HUES6 (cell line): ENCODE measurements around the gene IMP4.

Experiments used
- H3K27ac ChIP-seq: 2 replicates; pipeline ENCODE4 v1.7.0; 2013; ENCODE audit warnings: low read depth, mild to moderate bottlenecking, low read length, inconsistent platforms
- H3K27me3 ChIP-seq: 2 replicates; pipeline ENCODE4 v1.6.1; 2013; ENCODE audit warnings: low read length; ENCODE audit not compliant: control insufficient read depth, insufficient read depth
- H3K36me3 ChIP-seq: 2 replicates; pipeline ENCODE4 v1.6.1; 2013; ENCODE audit warnings: low read length; ENCODE audit not compliant: control insufficient read depth, insufficient read depth
- H3K4me1 ChIP-seq: 2 replicates; pipeline ENCODE4 v1.6.1; 2013; ENCODE audit warnings: low read length; ENCODE audit not compliant: control insufficient read depth, insufficient read depth
- H3K4me3 ChIP-seq: 2 replicates; pipeline ENCODE4 v1.5.1; 2013; ENCODE audit warnings: low read depth, low read length
- H3K9ac ChIP-seq: one replicate; pipeline ENCODE4 v1.6.1; 2013; ENCODE audit warnings: mild to moderate bottlenecking, low read length
- H3K9me3 ChIP-seq: 2 replicates; pipeline ENCODE4 v1.6.1; 2013; ENCODE audit warnings: low read depth, low read length; ENCODE audit not compliant: control insufficient read depth, insufficient read depth

The IMP4 gene

GRCh38 chr2:130336877-130337734 lies 5.6 kb upstream of the IMP4 start:
- Histone ChIP-seq H3K27me3 (no peaks in the 10 kb centered on the region), H3K36me3 (peaks cover 9% of the 10 kb centered on the region), H3K4me3 (peak overlapping the region; percentile 82), H3K9ac (peak overlapping the region; percentile 37), H3K4me1 (peaks cover 11% of the 10 kb centered on the region), H3K27ac (no peak overlapping the region), H3K9me3 (no peaks in the 10 kb centered on the region)

DNA sequence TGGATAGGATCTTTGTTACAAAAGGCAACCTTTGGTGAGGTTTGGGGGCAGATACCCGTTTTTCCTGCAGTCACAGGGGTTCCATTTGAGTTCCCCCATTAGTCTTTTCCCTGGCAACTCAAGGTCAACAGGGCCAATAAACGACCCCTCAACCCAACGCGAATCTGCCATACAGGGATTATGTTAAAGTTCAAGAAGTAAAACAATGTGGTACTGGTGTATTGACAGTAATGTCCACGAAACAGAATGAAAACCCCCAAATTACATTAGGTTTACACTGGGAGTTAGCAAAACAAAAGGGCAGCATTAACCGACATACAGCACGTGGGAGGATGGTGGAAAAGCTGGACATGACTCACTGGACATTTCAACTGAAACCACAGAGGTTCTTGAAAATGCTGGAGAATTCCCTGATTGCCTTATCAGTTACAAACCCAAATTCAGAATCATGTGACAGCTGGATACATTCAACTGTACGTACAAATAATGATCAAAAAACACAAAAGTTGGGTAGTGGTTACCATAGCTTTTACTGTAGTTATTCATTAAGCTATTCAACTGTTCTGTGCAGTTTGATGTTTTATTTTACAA lies 4.9 kb upstream of the IMP4 start:
- Histone ChIP-seq H3K9ac (no peak overlapping the region), H3K4me3 (peak overlapping the region; percentile 82), H3K27ac (no peak overlapping the region), H3K36me3 (peaks cover 9% of the 10 kb centered on the region), H3K27me3 (no peaks in the 10 kb centered on the region), H3K9me3 (no peaks in the 10 kb centered on the region), H3K4me1 (peaks cover 11% of the 10 kb centered on the region)

- H3K9me3 ChIP-seq, result no peaks in the 10 kb centered on the region
- H3K27me3 ChIP-seq, result no peaks in the 10 kb centered on the region
- no peak overlapping the region for H3K9ac ChIP-seq
- peaks cover 11% of the 10 kb centered on the region for H3K4me1 ChIP-seq
- H3K4me3 ChIP-seq, result no peak overlapping the region
- H3K36me3 ChIP-seq, result peaks cover 9% of the 10 kb centered on the region
- H3K27ac ChIP-seq, result no peak overlapping the region
These were observed 3.8 kb upstream of the IMP4 start for GRCh38 chr2:130338793-130339345.

GRCh38 chr2:130339885-130340745 lies 2.6 kb upstream of the IMP4 start:
- no peaks in the 10 kb centered on the region for H3K9me3 ChIP-seq
- no peaks in the 10 kb centered on the region for H3K27me3 ChIP-seq
- no peak overlapping the region for H3K27ac ChIP-seq
- H3K9ac ChIP-seq, result no peak overlapping the region
- no peak overlapping the region for H3K4me3 ChIP-seq
- H3K4me1 ChIP-seq, result peaks cover 11% of the 10 kb centered on the region
- peaks cover 18% of the 10 kb centered on the region for H3K36me3 ChIP-seq

GRCh38 chr2:130341562-130342019 lies 1.1 kb upstream of the IMP4 start:
- no peaks in the 10 kb centered on the region for H3K27me3 ChIP-seq
- peaks cover 11% of the 10 kb centered on the region for H3K4me1 ChIP-seq
- H3K9me3 ChIP-seq, result no peaks in the 10 kb centered on the region
- H3K27ac ChIP-seq, result no peak overlapping the region
- peak overlapping the region; percentile 70 for H3K9ac ChIP-seq
- H3K36me3 ChIP-seq, result peaks cover 33% of the 10 kb centered on the region
- peak overlapping the region; percentile 95 for H3K4me3 ChIP-seq

DNA sequence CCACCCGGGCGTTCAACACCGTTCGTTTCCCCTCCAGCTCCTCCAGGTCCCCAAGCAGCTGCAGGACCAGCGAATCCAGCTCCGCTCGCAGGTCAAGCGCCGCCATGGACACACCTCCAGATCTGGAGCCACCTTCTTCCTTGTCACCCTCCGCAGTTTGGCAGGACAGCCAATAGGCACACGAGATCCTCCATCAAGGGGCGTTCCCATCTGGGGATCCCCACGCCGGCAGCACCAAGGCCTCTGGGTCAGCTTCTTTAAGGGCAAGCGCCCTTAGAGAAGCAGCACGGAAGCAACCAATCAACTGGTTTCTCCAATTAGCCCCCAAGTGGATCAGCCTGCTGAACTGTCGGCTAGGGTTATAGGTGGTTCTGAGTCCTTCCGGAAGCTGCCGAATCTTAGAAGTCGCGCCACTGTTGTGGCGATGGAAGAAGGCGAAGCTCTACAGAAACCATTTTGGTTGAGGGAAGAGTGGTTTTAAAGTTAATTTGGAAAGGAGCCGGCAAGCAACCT lies 621 bp upstream of the IMP4 start:
- peak overlapping the region; percentile 95 for H3K4me3 ChIP-seq
- H3K27me3 ChIP-seq, result no peaks in the 10 kb centered on the region
- H3K36me3 ChIP-seq, result peaks cover 38% of the 10 kb centered on the region
- H3K9ac ChIP-seq, result peak overlapping the region; percentile 70
- H3K27ac ChIP-seq, result peak overlapping the region; percentile 2; the same call in 1 of the 2 replicates
- H3K4me1 ChIP-seq, result peaks cover 11% of the 10 kb centered on the region
- H3K9me3 ChIP-seq, result no peaks in the 10 kb centered on the region

DNA sequence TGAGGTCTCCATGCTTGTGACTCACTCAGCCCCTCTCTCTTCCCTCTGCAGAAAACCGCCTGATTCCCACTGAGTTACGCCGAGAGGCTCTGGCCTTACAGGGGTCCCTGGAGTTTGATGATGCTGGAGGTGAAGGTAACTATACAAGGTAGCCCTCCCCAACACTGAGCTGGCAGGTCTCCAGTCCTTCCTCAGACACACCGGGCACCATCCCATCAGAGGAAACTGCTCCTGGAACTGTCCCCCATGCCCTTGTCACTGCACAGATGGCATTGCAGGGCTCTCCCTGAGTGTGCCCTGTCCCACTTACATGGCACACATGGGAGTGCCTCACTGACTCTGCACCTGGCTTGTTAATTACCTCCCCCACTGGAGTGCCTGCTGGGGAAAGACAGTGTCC lies 1.9 kb downstream of the IMP4 start:
- H3K9ac ChIP-seq, result no peak overlapping the region
- no peaks in the 10 kb centered on the region for H3K27me3 ChIP-seq
- H3K27ac ChIP-seq, result no peak overlapping the region
- 0 out of 2 replicates have a peak, but pooled peaks cover 5% of the 10 kb centered on the region for H3K4me1 ChIP-seq
- H3K36me3 ChIP-seq, result peaks cover 47% of the 10 kb centered on the region
- no peak overlapping the region for H3K4me3 ChIP-seq
- no peaks in the 10 kb centered on the region for H3K9me3 ChIP-seq

GRCh38 chr2:130345091-130345490 lies 2.4 kb downstream of the IMP4 start:
- Histone ChIP-seq H3K4me1 (0 out of 2 replicates have a peak, but pooled peaks cover 5% of the 10 kb centered on the region), H3K4me3 (no peak overlapping the region), H3K9me3 (no peaks in the 10 kb centered on the region), H3K9ac (no peak overlapping the region), H3K27me3 (no peaks in the 10 kb centered on the region), H3K36me3 (peaks cover 47% of the 10 kb centered on the region), H3K27ac (no peak overlapping the region)

- Histone ChIP-seq H3K36me3 (peaks cover 47% of the 10 kb centered on the region), H3K9ac (no peak overlapping the region), H3K27ac (no peak overlapping the region), H3K9me3 (no peaks in the 10 kb centered on the region), H3K4me3 (no peak overlapping the region), H3K27me3 (no peaks in the 10 kb centered on the region), H3K4me1 (0 out of 2 replicates have a peak, but pooled peaks cover 5% of the 10 kb centered on the region)
These were observed 2.9 kb downstream of the IMP4 start for GRCh38 chr2:130345611-130346010.

DNA sequence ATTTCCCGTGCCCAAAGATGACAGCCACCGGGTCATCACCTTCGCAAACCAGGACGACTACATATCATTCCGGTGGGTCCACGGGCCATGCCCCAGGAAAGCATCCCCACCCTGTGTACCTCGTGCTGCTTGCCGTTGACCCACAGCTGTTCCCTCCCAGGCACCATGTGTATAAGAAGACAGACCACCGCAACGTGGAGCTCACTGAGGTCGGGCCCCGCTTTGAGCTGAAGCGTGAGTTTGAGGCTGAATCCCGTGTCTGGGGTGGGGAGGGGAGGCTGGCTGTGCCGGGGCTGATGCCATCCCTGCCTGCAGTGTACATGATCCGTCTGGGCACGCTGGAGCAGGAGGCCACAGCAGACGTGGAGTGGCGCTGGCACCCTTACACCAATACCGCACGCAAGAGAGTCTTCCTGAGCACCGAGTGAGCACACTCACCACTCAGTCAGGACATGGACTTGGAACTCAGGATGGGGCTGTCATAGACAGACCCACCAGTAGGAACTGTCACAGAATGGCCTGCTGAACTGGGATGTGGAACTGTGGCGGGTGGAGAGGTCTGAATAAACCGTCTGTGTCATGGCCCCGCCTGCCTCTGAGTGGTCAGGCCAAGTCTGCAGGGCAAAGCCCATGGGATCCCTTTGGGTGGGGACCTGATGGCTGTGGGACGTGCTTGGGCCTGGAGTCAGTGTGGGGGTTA lies 3.5 kb downstream of the IMP4 start:
- Histone ChIP-seq H3K4me1 (0 out of 2 replicates have a peak, but pooled peaks cover 3% of the 10 kb centered on the region), H3K9me3 (no peaks in the 10 kb centered on the region), H3K27ac (no peak overlapping the region), H3K4me3 (no peak overlapping the region), H3K36me3 (peaks cover 47% of the 10 kb centered on the region), H3K27me3 (no peaks in the 10 kb centered on the region), H3K9ac (no peak overlapping the region)
